ENCODE data around the gene SETD1A. TPM values are rescaled to one million over a fixed set of nuclear protein-coding genes. Genes with fewer than 3 reads are reported as not detected.

Gene SETD1A
- total RNA-seq, 1 experiment from 2014 or later, result 33.2 TPM

GRCh38 chr16:30941600-30942425 lies 15.7 kb upstream of the SETD1A start:
- intact Hi-C loops (cut with micrococcal nuclease; ENCODE audit: unreplicated experiment), result loop anchor here (1.0 kb wide), 1 partner anchor 98 kb away; no protein-coding TSS in a partner anchor
- Histone ChIP-seq H3K79me2 (ENCODE audit: low read depth) (peaks cover 4% of the 10 kb centered on the region; the same call in 1 of the 2 replicates), H3K36me3 (ENCODE audit: low read depth) (peaks cover 17% of the 10 kb centered on the region; the same call in 1 of the 2 replicates), H3K9me3 (ENCODE audit: insufficient read depth, low read depth) (no peaks in the 10 kb centered on the region), H3K4me2 (peak overlapping the region; percentile 9; the same call in 1 of the 2 replicates), H3K27ac (no peak overlapping the region), H3F3A (ENCODE audit: insufficient read depth, low read depth) (peaks cover 69% of the 10 kb centered on the region), H3K4me3 (no peak overlapping the region), H3K9me2 (ENCODE audit: insufficient read depth) (no peaks in the 10 kb centered on the region), H2AFZ (no peak overlapping the region), H4K20me1 (ENCODE audit: insufficient read depth) (peaks cover 25% of the 10 kb centered on the region), H3K27me3 (ENCODE audit: insufficient read depth, low read depth) (no peaks in the 10 kb centered on the region), H3K4me1 (replicated peaks; ENCODE audit: insufficient read depth) (peaks cover 6% of the 10 kb centered on the region; the same call in 1 of the 2 replicates)
- TF ChIP-seq EZH2 (IDR thresholded peaks at IDR 0.05; ENCODE audit: low read depth) (no peak), CTCF (conservative IDR thresholded peaks at IDR 0.05) (peak; percentile 98)
- CTCF ChIA-PET, result interaction anchor here (0.6 to 2.2 kb wide), 6 partner anchors 18 to 166 kb away, joined by 3 to 10 read pairs (median 4); partner anchors contain the start of gene FBXL19
- no TSS peak for BruUV-seq (replicated peaks)
- POLR2A ChIA-PET (ENCODE audit: unreplicated experiment), result interaction anchor here (0.5 to 0.7 kb wide), 7 partner anchors 10 to 522 kb away, joined by 3 to 10 read pairs (median 5); no protein-coding TSS in a partner anchor
- DNase-seq, result peak; percentile 63 to 87

- DNase-seq, result no peak
- peaks cover 25% of the 10 kb centered on the region for H4K20me1 ChIP-seq (ENCODE audit: insufficient read depth)
- BruUV-seq (replicated peaks), result no TSS peak
- no peak overlapping the region for H2AFZ ChIP-seq
- H3K4me1 ChIP-seq (replicated peaks; ENCODE audit: insufficient read depth), result peaks cover 6% of the 10 kb centered on the region; the same call in 1 of the 2 replicates
- TF ChIP-seq EZH2 (IDR thresholded peaks at IDR 0.05; ENCODE audit: low read depth) (no peak), CTCF (conservative IDR thresholded peaks at IDR 0.05) (no peak)
- no peak overlapping the region for H3K27ac ChIP-seq
- no peak overlapping the region for H3K4me3 ChIP-seq
- intact Hi-C loops (cut with micrococcal nuclease; ENCODE audit: unreplicated experiment), result loop anchor here (1.0 kb wide), 1 partner anchor 98 kb away; no protein-coding TSS in a partner anchor
- no peaks in the 10 kb centered on the region for H3K9me2 ChIP-seq (ENCODE audit: insufficient read depth)
- ChIA-PET POLR2A (ENCODE audit: unreplicated experiment) (interaction anchor here (0.5 to 0.7 kb wide), 5 partner anchors 45 to 523 kb away, joined by 3 to 10 read pairs (median 5); no protein-coding TSS in a partner anchor), CTCF (interaction anchor here (0.6 to 2.2 kb wide), 6 partner anchors 19 to 167 kb away, joined by 3 to 10 read pairs (median 4); partner anchors contain the start of gene FBXL19)
- H3K79me2 ChIP-seq (ENCODE audit: low read depth), result peaks cover 4% of the 10 kb centered on the region; the same call in 1 of the 2 replicates
- H3F3A ChIP-seq (ENCODE audit: insufficient read depth, low read depth), result peaks cover 69% of the 10 kb centered on the region
- peak overlapping the region; percentile 9; the same call in 1 of the 2 replicates for H3K4me2 ChIP-seq
- H3K27me3 ChIP-seq (ENCODE audit: insufficient read depth, low read depth), result no peaks in the 10 kb centered on the region
- peaks cover 17% of the 10 kb centered on the region; the same call in 1 of the 2 replicates for H3K36me3 ChIP-seq (ENCODE audit: low read depth)
- no peaks in the 10 kb centered on the region for H3K9me3 ChIP-seq (ENCODE audit: insufficient read depth, low read depth)
Measured at GRCh38 chr16:30942426-30942806, 15.1 kb upstream of the SETD1A start.

GRCh38 chr16:30944352-30944751 lies 13.2 kb upstream of the SETD1A start:
- H3K9me2 ChIP-seq (ENCODE audit: insufficient read depth), result no peaks in the 10 kb centered on the region
- intact Hi-C loops (cut with micrococcal nuclease; ENCODE audit: unreplicated experiment), result no loop called here
- H3K79me2 ChIP-seq (ENCODE audit: low read depth), result peaks cover 4% of the 10 kb centered on the region; the same call in 1 of the 2 replicates
- no TSS peak for BruUV-seq (replicated peaks)
- no peak overlapping the region for H3K4me2 ChIP-seq
- no peak for DNase-seq
- CTCF ChIA-PET, result interaction anchor here (0.6 kb wide), 1 partner anchor 44 kb away, joined by 3 read pairs; no protein-coding TSS in a partner anchor
- peaks cover 17% of the 10 kb centered on the region; the same call in 1 of the 2 replicates for H3K36me3 ChIP-seq (ENCODE audit: low read depth)
- H3K27me3 ChIP-seq (ENCODE audit: insufficient read depth, low read depth), result no peaks in the 10 kb centered on the region
- POLR2A ChIA-PET (ENCODE audit: unreplicated experiment), result interaction anchor here (0.7 kb wide), 1 partner anchor 120 kb away, joined by 3 read pairs; no protein-coding TSS in a partner anchor
- TF ChIP-seq CTCF (conservative IDR thresholded peaks at IDR 0.05), result no peak
- TF ChIP-seq EZH2 (IDR thresholded peaks at IDR 0.05; ENCODE audit: low read depth), result no peak
- H3K4me1 ChIP-seq (replicated peaks; ENCODE audit: insufficient read depth), result peaks cover 6% of the 10 kb centered on the region; the same call in 1 of the 2 replicates
- no peak overlapping the region for H3K4me3 ChIP-seq
- H4K20me1 ChIP-seq (ENCODE audit: insufficient read depth), result peaks cover 28% of the 10 kb centered on the region
- peaks cover 60% of the 10 kb centered on the region for H3F3A ChIP-seq (ENCODE audit: insufficient read depth, low read depth)
- H3K27ac ChIP-seq, result no peak overlapping the region
- no peak overlapping the region for H2AFZ ChIP-seq
- no peaks in the 10 kb centered on the region for H3K9me3 ChIP-seq (ENCODE audit: insufficient read depth, low read depth)

All from PC-9 (cell line).